Measurements from ENCODE around the gene LRG1.
A peak's percentile ranks its signal among the peaks of the same experiment; 100 is the strongest.

The LRG1 gene

GRCh38 chr19:4521170-4521887 is 18.5 kb downstream of the LRG1 start:
- H3K27ac ChIP-seq: no peak overlapping the region
- no peak for DNase-seq
- H3K36me3 ChIP-seq: no peaks in the 10 kb centered on the region
- intact Hi-C loops (cut with DNase I; ENCODE audit: low total_unique reads): loop anchor here (5.0 kb wide), 1 partner anchor 254 kb away; no protein-coding TSS in a partner anchor
- no peaks in the 10 kb centered on the region for H3K9me3 ChIP-seq
- H3K4me1 ChIP-seq: peaks cover 0 to 16% (median 10%) of the 10 kb centered on the region in 4 donors
- no peak overlapping the region for H3K4me3 ChIP-seq
- no peak for TF ChIP-seq CTCF (IDR thresholded peaks at IDR 0.05)
- H3K27me3 ChIP-seq: peaks cover 0 to 59% of the 10 kb centered on the region in 2 donors

GRCh38 chr19:4519521-4520277 is 20.1 kb downstream of the LRG1 start:
- Histone ChIP-seq H3K4me3 (no peak overlapping the region), H3K9me3 (no peaks in the 10 kb centered on the region), H3K36me3 (no peaks in the 10 kb centered on the region), H3K27me3 (peaks cover 0 to 55% of the 10 kb centered on the region in 2 donors), H3K4me1 (peaks cover 0 to 16% (median 10%) of the 10 kb centered on the region in 4 donors), H3K27ac (no peak overlapping the region)
- TF ChIP-seq CTCF (IDR thresholded peaks at IDR 0.05): no peak
- intact Hi-C loops (cut with DNase I; ENCODE audit: low total_unique reads): loop anchor here (5.0 kb wide), 1 partner anchor 252 kb away; no protein-coding TSS in a partner anchor
- DNase-seq: no peak

GRCh38 chr19:4519172-4519496 is 20.7 kb downstream of the LRG1 start:
- Histone ChIP-seq H3K36me3 (no peaks in the 10 kb centered on the region), H3K27me3 (peaks cover 0 to 49% of the 10 kb centered on the region in 2 donors), H3K27ac (no peak overlapping the region), H3K4me3 (no peak overlapping the region), H3K9me3 (no peaks in the 10 kb centered on the region), H3K4me1 (peaks cover 0 to 16% (median 10%) of the 10 kb centered on the region in 4 donors)
- DNase-seq: no peak
- TF ChIP-seq CTCF (IDR thresholded peaks at IDR 0.05): no peak
- intact Hi-C loops (cut with DNase I; ENCODE audit: low total_unique reads): no loop called here

GRCh38 chr19:4518345-4519171 is 21.3 kb downstream of the LRG1 start, which contains the start of gene PLIN4:
Gene PLIN4 (minus strand): TSS chr19:4518486. CDS start chr19:4518272, 214 bp downstream.
- Histone ChIP-seq H3K9me3 (no peaks in the 10 kb centered on the region), H3K36me3 (no peaks in the 10 kb centered on the region), H3K27ac (no peak within 1 kb of the TSS), H3K27me3 (peaks cover 0 to 44% of the 10 kb centered on the region in 2 donors), H3K4me1 (peaks cover 0 to 16% (median 10%) of the 10 kb centered on the region in 4 donors), H3K4me3 (peak within 1 kb of the TSS; percentile 10 to 31)
- no peak for DNase-seq
- no peak for TF ChIP-seq CTCF (IDR thresholded peaks at IDR 0.05)
- intact Hi-C loops (cut with DNase I; ENCODE audit: low total_unique reads): no loop called here

GRCh38 chr19:4517451-4518057 is 22.3 kb downstream of the LRG1 start:
- no peaks in the 10 kb centered on the region for H3K36me3 ChIP-seq
- intact Hi-C loops (cut with DNase I; ENCODE audit: low total_unique reads): no loop called here
- no peak for DNase-seq
- no peak for TF ChIP-seq CTCF (IDR thresholded peaks at IDR 0.05)
- no peak overlapping the region for H3K27ac ChIP-seq
- peaks cover 0 to 16% (median 10%) of the 10 kb centered on the region in 4 donors for H3K4me1 ChIP-seq
- peaks cover 0 to 40% of the 10 kb centered on the region in 2 donors for H3K27me3 ChIP-seq
- peak overlapping the region in 1 of 2 donors; percentile 31 for H3K4me3 ChIP-seq
- H3K9me3 ChIP-seq: no peaks in the 10 kb centered on the region

Measured in tibial artery (tissue), 4 donors.